GM12872 (cell line): ENCODE measurements around the gene LAPTM5.

Experiments used
- TF ChIP-seq, protein P1 (sequence below): IDR thresholded peaks from 3 replicates; pipeline ENCODE4 v1.5.1; 2011; ENCODE audit warnings: low read depth, mild to moderate bottlenecking, low read length, moderate library complexity; ENCODE audit not compliant: insufficient read depth

Gene LAPTM5

DNA sequence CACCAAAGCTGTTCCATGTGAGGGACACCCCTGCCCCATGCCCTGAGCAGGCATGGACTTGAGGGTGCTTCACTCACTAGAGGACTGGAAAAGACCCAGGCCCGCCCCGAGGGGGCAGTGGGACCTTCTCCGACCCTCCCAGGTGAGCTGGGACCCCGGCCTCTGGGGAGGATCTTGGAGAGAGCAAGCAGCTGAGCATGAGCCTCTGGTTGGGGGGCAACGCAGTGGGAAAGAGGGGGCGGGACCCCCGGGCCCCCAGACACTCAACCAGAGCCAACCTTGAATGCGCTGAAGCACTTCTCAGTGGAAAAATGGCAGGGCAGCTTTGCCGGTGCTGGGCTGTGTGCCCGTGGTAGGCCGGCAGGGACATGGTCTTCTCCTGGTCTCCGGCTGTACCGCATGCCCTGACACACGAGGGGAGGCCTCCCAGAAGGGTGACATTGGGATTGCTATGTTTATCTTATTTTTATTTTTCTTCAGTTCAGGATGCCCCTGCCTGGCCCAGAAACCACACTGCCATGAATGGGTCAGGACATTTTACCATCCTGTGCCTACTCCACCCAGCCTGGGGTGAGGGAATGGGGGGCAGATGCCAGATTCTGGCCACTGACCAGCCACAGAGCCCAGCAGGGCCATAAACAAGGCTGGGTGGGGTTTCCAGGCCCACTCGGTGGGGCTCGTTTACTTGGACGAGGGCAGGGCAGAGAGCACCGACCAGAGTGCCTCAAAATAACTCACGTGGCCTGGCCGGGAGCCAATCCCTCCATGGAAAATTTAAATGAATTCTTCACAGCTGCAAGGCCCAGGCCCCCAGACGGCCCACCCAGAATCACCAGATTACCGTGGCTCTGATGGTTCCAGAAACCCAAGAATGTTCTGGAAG, 17.2 kb upstream of the LAPTM5 start:
- TF ChIP-seq, protein P1, sequence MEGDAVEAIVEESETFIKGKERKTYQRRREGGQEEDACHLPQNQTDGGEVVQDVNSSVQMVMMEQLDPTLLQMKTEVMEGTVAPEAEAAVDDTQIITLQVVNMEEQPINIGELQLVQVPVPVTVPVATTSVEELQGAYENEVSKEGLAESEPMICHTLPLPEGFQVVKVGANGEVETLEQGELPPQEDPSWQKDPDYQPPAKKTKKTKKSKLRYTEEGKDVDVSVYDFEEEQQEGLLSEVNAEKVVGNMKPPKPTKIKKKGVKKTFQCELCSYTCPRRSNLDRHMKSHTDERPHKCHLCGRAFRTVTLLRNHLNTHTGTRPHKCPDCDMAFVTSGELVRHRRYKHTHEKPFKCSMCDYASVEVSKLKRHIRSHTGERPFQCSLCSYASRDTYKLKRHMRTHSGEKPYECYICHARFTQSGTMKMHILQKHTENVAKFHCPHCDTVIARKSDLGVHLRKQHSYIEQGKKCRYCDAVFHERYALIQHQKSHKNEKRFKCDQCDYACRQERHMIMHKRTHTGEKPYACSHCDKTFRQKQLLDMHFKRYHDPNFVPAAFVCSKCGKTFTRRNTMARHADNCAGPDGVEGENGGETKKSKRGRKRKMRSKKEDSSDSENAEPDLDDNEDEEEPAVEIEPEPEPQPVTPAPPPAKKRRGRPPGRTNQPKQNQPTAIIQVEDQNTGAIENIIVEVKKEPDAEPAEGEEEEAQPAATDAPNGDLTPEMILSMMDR: no peak

GRCh38 chr1:30773722-30774358, 16.3 kb upstream of the LAPTM5 start:
- TF ChIP-seq, protein P1: no peak

DNA sequence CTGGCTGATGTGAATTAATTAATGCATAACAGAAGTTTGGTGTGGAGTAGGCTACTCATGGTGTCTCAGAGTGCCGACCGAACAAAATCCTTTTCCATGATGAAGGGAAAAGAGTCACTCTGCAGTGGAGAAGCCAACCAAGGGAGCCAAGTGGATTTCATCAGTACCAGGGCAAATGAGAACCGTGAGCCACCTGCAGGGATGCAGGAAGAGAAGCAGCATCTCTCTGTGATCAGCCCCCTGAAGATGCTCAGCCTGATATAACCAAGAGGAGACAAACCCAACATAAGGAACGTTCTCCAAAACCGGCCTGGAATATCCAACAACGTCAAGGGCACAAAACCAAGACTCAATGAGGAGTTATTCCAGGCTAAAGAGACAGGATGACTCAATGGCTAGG, 13.4 kb upstream of the LAPTM5 start:
- TF ChIP-seq, protein P1: no peak

DNA sequence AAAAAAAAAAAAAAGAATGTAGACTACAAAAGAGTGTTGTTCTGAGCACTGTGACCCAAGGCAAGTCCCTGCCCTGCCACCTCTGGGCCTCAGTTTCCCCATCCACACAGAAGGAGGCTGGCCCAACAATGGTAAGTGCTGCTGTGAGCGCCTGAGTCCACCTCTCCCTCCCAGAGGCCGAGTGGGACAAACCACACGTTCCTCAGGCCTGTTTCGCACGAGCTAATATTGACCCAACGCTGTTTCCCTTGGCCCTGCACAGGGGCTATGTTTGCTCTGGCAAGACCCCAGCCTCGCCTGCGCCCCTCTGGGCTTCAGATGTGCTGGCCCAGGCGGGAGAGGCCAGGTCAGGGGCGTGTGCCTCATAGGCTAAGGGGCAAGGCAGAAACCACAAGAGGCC, 12.6 kb upstream of the LAPTM5 start:
- TF ChIP-seq, protein P1: no peak

- TF ChIP-seq, protein P1: no peak
Observed at GRCh38 chr1:30768830-30769718, 11.5 kb upstream of the LAPTM5 start.

GRCh38 chr1:30768159-30768829, 10.7 kb upstream of the LAPTM5 start:
- TF ChIP-seq, protein P1: no peak
